H1 (cell line): ENCODE data around the gene ZNF652. TPM values are rescaled to one million over a fixed set of nuclear protein-coding genes. Genes with fewer than 3 reads are reported as not detected.

ENCODE experiments used
- CHD1 ChIP-seq: IDR thresholded peaks from 2 replicates; pipeline ENCODE4 v1.6.1; 2012; ENCODE audit warnings: low read depth, low read length, improper control_type of control experiment
- RBBP5 ChIP-seq: IDR thresholded peaks from 2 replicates; pipeline ENCODE4 v1.7.1; 2012; ENCODE audit warnings: low read depth, mild to moderate bottlenecking, inconsistent platforms, low read length, moderate library complexity, borderline replicate concordance
- polyA plus RNA-seq, 7 experiments: library from polyadenylated mRNA; depleted of rRNA in 3 of 7; stranded (reverse) in 5 of 7; unstranded in 2 of 7; fragments of >200 nt in 5 of 7; fragments of 200-250 nt in 2 of 7; gene quantifications; 1 replicate in 5 of 7; 2 replicates in 1 of 7; 4 replicates in 1 of 7; pipeline versions ENCODE4 v1.2.1 to v1.2.3, GENCODE V29; 2011 to 2013; ENCODE audit warnings: missing spikeins in 2 of 7, mixed read lengths in 2 of 7
- total RNA-seq: library from RNA; stranded (reverse); fragmentation: NEBNext Ultra II Directional; extraction: Animal tissue kit (Norgen Biotek cat#: 25700); gene quantifications from 2 replicates; pipeline ENCODE4 v1.2.1, GENCODE V29; 2021

The ZNF652 gene
- total and polyA plus RNA-seq, 2 of the 8 experiments (the other 6 are each of a cell fraction or from before 2014, with no cell fraction given): 13.5 to 39.6 TPM

DNA sequence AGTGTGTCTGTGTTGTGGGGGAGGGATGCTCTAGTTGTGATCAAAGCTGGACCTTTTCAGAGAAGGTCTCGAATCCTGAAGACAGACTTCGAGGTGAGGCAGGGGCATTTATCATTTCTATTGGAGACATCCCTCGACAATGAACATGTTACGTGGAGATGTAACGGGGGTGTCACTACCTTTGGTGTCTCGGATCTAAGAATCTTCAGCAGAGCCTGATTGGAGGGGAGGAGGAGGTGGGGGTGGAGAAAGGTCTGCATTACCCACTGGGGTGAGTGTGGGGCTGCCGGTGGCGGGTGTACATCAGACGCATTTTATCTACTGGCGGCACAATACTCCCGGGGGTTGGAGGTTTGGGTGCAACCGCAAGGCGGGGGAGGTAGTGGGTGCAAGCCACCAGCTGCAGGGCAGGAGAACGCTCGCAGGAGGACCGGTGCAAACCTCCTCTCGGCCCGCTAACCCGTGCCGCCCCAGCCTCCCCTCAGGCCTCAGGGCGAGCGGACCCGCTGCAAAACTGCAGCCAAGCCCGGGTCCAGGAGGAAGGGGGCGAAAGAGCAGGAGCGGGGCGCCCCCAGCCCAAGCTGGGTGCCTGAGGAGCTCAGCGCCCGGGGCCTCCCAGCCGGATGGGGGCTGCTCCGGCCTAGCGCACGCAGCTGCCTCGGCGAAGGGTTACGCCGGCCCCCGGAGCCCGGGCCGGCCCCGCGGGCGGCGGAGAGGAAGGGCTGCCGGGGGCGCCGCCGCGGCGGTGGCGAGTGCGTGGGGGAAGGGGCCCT, 735 bp downstream of the ZNF652 start (continued):
- TF ChIP-seq CHD1 (no peak), RBBP5 (no peak)
- TF ChIP-seq, all 59 proteins: peak for 3
